GM19463 (cell line): ENCODE data around the gene CXXC5.
"Not testable (repeated sequence)": the region's sequence is repeated elsewhere in the genome, so short reads cannot be mapped to it uniquely, and the experiment has no call there.

ENCODE experiments used
- ATAC-seq: cut with Tn5 transposase; IDR thresholded peaks from one replicate; pipeline ENCODE4 v1.9.1; 2021; ENCODE audit warnings: mild to moderate bottlenecking, moderate library complexity; ENCODE audit not compliant: unreplicated experiment

The CXXC5 gene

DNA sequence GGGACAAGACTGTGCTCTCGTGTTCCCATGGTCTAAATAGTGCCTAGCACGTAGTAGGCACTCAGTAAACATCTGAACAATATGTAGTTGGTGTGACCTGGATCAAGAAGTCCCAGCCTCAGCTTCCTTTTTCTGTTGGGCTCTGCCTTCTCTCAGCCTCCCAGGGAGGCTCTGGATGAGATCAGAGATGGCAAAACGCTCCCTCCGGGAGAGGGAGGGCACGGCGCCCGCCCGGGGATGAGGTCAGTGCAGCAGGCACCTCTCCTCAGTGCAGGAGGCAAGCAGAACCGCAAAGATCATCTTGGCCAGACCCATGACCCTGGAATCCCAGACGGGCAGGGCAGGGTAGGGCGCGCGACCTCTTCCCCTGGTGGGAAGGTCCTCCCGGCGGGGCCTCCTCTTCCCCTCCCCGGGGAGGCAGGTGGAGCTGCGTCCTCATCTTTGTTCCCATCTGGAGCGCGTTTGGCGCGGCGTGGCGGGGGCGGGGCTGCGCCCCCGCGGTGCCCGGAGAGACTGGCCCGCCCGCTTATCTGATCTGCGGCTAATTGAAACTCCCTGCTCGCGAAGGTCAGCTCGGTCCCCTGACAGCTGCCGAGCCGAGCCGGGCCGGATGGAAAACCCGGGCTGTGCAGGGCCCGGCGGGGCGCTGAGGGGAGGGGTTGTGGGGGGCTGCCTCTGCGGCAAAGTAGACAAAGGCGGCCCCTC, 60.9 kb downstream of the CXXC5 start:
- ATAC-seq: no peak

DNA sequence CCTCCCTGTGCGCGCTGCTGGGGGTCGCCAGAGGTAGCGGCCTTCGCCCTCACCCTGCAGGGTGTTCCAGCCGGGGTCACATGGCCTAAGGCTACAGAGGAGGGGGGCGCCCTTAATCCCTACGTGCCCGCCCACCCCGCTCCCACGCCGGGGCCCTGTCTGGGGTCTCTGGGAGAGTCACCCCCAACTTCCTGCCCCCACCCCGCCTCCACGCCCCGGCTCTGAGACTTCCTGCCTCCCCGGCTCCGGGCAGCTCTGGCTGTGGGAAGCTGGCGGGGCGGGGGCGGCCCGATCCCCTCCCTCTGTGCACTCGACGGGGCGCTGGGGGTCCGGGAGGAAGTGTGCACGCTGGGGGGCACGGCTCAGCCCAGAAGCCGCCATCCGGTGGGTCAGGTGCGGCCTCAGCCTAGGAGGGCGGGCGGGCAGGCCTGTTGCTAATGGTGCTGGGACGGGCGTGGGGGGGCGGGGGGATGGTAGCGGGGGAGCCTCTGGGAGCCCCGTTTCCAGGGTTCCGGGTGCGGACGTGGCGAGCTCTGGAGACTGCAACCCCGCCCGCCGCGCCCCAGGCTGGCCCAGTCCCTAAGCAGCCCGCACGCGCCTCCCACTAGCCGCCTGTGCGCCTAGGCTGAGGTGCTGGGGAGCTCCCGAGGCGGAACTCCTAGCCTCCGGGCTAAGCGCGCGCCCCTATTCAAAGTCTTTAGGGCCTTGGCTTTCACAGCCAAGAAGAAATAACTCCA, 61.6 kb downstream of the CXXC5 start:
- no peak for ATAC-seq

DNA sequence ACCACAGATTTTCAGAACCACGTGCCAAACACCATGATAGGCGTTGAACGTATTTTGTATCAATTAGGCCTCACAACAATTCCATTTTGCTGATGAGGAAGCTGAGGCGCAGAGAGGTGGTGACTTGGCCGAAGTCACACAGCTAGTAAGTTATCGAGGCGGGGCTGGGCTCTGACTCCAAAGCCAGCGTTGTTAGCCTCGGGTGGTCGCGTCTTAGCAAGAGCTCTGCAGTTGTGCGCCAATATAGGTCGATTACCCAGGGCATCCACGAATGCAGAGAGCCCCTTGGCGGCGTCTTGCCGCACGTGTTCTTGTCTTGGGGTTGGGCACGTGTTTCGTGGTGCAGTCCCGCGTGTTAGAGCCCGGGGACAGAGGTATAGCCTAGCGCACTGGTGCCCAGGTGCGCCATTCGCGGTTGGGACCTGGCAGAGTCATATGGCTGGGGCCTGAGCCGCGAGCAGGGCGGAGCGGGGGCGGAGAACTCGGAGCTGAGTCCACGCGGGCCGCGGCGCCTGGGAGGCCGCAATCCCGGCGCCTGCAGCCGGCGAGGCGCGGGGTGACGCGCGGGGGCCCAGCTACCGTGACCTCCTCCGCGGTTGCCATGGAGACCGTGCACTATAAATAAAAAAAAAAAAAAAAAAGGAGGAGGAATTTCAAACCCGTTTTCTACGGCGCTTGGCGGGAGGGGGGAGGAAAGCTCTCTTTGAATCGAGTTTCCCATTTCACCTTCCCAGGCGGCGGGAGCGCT, 62.3 kb downstream of the CXXC5 start:
- no peak for ATAC-seq

DNA sequence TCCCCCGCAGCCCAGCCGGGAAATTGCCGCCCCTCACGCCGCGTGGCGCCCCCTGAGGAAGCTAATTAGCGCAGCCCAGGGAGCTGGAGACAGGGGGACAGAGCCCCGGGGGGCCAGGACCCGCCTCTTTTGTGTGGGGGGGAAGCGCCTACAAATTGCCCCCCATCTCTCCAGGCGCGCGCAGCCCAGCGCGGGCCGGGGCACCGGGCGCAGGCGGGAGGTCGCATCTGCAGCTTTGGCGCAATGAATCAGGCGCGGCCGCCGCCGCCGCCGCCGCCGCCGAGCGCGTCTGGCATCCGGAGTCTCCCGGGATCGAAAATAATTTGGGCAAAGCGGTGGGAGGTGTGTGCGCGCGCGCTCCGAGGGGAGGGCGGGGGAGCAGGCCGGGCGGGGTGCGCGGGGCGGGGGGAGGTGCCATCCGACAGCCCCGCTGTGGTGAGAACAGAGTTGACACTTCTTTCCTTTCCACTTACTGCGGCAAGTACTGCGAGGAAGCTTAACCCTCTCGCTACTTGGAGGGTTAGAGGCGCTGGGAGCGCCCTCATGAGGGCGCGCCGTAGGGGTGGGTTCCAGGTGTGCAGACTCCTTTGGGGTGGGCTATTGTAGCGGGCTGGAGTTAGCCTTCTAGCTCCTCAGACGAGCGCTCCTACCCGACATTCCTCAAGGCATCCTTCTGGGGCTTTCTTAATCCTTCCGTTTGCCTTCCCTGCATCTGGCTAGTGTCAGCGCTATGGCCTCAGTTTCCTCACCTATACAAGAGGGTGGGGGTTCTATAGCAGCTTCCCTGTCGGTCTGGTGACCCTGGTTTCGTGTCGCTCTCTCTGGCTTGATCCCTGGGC, 63.1 kb downstream of the CXXC5 start:
- peak; percentile 66 for ATAC-seq

DNA sequence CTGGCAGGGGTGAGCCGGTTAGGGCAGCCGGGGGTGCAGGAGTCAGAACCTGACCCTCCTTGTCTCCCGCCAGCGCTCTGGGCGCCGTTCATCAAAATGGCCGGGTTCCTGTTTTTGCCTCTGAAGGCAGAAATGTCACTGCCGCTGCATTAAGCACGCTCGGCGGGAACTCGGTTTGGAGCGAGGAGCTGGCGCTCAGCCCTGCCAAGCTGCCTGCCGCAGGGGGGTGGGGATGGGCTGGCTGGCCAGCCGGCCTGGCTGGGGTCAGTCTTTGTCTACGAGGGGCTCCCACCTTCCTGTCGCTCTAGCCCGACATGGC, 63.7 kb downstream of the CXXC5 start:
- no peak for ATAC-seq

DNA sequence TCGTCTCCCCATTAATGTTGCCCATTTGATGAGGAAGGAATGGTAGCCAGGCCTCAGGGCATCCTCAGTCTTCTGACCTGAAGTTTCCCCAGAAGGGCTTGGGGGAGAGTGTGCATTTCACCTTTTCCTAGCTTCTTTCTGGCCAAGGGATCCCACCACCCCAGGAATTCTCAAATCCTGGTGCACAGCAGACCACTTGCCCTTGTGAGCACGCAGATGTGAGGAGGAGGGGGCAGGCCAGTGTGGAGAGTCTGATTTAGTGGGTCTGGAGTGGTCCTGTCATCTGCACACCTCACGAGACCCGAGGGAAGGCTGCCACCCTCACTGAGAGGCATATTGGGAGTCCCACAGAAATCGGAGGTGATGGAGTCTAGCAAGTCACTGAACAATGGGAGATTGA, 64.3 kb downstream of the CXXC5 start:
- no peak for ATAC-seq

DNA sequence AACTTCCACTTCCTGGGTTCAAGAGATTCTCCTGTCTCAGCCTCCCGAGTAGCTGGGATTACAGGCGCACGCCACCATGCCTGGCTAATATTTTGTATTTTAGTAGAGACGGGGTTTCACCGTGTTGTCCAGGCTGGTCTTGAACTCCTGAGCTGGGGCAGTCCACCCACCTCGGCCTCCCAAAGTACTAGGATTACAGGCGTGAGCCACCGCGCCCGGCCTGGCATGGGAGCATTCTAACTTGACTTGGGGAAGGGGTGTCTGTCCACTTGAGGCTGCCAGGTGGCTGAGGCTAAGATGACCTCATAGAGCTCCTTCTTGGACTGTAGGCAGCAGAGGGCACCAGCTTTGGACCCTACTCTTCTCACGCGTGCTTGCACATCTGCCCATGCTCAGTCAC, 65.7 kb downstream of the CXXC5 start:
- not testable (repeated sequence) for ATAC-seq

DNA sequence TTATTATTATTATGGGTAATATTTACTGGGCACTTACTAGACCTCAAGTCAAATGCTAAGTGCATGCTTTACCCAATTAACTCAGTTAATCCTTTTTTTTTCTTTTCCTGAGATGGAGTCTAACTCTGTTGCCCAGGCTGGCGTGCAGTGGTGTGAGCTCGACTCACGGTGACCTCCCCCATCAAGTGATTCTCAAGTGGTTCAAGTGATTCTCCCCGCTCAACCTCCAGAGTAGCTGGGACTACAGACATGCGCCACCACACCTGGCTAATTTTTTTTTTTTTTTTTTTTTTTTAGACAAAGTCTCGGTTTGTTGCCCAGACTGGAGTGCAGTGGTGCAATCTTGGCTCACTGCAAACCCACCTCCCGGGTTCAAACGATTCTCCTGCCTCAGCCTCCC, 69.1 kb downstream of the CXXC5 start:
- no peak for ATAC-seq

DNA sequence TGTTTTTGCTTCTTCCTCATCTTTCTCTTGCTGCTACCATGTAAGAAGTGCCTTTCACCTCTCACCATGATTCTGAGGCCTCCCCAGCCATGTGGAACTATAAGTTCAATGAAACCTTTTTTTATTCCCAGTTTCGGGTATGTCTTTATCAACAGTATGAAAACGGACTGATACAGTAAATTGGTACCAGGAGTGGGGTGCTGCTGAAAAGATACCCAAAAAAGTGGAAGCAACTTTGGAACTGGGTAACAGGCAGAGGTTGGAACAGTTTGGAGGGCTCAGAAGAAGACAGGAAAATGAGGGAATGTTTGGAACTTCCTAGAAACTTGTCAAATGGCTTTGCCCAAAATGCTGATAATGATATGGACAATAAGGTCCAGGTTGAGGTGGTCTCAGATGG, 70.3 kb downstream of the CXXC5 start:
- not testable (repeated sequence) for ATAC-seq

DNA sequence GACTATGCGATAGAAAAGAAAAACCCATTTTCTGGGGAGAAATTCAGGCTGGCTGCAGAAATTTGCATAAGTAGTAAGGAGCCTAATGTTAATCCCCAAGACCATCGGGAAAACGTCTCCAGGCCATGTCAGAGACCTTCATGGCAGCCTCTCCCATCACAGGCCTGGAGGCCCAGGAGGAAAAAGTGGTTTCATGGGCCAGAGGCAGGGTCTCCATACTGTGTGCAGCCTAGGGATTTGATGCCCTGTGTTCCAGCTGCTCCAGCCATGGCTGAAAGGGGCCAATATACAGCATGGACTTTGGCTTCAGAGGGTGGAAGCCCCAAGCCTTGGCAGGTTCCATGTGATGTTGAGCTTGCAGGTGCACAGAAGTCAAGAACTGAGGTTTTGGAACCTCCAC, 71.8 kb downstream of the CXXC5 start:
- ATAC-seq: not testable (repeated sequence)

DNA sequence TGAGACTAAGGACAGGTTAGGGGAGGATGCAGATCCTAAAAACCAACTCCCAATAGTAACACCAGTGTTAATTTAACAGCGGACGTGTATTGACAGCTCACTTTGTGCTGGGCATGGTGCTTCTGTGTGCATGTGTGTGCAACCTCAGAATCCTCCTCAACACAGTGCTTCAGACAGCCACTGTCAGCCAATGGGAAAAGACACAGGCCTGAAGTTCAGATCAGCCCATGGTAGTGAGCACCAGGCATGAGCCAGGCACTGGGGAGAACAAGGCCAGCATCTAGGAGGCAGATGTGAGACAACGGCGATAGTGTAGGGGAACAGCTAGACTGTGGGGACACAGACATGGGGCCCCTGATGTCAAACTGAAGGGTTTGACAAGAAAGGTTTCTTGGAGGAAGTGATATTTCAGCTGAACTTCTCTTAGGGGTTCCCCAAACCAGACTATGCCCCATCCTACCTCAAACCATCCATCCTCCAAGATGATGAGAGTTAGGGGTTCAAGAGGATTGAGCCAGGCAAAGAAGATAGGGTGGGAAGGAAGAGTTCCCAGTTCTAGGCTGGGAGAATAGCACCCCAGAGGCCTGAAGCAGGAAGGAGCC, 75.9 kb downstream of the CXXC5 start:
- ATAC-seq: no peak

DNA sequence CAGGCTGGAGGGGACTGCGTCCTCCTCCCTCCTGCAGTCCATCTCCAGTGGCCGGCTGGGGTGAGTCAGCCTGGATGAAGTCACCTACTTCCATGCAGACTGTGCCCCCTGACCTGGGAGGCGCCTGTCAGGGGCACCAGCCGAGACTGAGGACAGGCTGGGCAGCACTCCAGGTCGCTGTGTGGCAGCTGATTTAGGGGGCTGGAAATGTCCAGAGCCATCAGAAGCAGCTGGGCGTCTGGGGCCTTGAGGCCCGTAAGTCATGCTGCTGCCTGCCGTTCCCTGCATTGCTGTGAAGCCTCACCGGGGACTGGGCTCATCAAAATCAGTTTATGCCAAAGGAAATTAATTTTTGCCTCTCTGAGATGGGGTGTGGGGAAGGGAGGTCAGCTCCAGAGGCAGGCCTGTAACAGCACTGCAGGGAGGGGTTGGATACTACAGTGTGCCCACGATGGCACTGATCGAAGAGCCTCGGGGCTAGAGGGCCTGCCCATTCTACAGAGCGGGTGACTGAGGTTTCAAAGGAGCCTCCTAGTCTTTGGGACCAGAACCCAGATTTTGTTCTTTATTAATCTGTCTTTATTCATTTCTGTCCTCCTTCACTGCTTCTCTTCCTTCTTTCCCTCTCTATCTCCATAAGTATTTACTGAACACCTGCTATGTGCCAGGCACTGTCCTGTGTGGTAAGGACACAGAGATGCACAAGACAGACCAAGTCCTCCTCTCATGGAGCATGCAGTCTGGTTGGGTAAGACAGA, 77.1 kb downstream of the CXXC5 start:
- no peak for ATAC-seq

DNA sequence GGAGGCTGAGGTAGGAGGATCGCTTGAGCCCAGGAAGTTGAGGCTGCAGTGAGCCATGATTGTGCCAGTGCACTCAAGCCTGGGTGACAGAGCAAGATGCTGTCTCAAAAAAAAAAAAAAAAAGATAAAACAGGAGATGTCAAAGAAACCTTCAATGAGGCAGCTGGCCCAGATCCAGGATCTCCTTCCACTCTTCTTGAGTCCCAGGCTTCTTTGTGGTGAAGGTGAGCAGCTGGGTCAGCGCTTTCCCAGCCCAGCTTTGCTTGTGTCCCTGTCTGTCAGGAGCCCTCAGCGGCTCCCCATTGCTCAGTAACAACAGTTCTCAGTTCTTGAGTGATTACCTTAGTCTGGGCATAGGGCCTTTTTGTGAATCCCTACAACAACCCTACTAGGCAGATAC, 78.1 kb downstream of the CXXC5 start:
- ATAC-seq: no peak

DNA sequence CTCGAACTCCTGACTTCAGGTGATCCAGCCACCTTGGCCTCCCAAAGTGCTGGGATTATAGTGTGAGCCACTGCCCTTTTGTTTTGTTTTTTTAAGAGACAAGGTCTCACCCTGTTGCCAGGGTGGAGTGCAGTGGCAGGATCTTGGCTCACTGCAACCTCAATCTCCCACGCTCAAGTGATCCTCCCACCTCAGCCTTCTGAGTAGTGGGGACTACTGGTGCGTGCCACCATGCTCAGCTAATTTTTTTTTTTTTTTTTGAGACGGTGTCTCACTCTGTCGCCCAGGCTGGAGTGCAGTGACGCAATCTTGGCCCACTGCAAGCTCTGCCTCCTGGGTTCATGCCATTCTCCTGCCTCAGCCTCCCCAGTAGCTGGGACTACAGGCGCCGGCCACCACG, 79.5 kb downstream of the CXXC5 start:
- not testable (repeated sequence) for ATAC-seq

DNA sequence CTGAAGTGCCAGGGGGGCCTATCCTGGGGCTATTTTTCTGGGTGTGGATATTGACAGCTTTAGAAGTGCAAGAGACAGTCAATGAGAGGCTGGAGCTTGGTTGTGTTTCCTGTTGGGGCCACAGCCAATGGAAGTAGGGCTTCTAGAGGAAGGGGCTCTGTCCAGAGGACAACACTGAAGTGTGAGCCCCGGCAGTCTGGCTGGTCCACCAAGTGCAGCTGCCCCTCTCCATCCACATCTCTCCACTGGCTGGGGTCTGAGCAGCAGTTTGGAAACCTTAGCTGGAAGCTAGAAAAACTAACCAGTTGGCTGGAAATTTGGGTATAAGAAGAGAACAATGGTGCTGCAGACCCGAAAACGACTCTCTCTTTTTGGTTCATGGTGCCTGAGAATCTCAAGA, 83.1 kb downstream of the CXXC5 start:
- no peak for ATAC-seq

DNA sequence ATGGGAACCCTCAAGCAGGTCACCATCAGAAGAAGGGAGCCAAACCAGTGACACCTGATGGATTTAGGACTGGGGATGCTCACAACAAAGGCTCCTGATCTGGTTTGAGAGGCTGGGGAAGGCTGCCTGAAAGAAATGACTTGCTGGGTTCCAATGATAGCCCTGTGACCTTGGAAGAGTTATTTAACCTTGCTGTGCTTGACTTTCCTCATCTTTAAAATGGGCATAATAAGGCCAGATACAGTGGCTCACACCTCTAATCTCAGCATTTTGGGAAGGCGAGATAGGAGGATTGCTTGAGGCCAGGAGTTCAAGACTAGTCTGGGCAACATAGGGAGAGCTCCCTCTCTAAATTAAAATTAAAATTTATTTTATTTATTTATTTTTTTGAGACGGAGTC, 83.9 kb downstream of the CXXC5 start:
- ATAC-seq: no peak

DNA sequence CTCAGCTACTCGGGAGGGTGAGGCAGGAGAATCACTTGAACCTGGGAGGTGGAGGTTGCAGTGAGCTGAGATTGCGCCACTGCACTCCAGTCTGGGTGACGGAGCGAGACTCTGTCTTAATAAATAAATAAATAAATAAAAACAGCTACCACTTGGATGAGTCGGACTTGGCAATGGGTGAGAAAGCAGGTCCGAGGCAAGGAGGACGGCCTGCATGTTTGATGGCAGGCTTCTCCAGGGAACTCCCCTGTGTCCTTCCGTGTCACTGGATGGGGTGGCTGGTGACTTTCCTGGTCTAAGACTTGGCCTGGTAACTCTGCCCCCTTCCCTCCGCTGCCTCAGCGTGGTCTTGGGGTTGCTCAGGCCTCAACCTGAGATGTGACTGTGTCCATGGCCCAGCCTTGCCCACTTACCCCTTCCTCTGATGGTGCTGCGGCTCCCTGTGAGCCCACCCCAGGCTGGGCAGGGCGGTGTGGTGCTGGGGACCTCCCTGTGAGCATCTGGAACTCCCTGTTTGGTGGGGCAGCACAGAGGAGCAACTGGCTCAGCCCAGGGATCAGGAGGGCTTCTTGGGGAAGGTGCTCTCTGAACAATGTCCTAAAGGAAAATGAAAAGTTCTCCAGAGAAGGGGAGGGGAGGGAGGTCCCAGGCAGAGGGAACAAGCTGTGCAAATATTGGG, 85.0 kb downstream of the CXXC5 start:
- no peak for ATAC-seq
